Panc1 (cell line): ENCODE results near the gene NCAM1. TPM values are rescaled to one million over a fixed set of nuclear protein-coding genes. Genes with fewer than 3 reads are reported as not detected.

Source experiments
- ATAC-seq: fragments of 200-7000 bp; cut with Tn5 transposase; 2 replicates; pipeline ENCODE4 v1.9.1; 2020; ENCODE audit warnings: mild to moderate bottlenecking, moderate library complexity
- BruUV-seq: library from RNA; stranded (reverse); fragments of 400-500 nt; replicated peaks from 2 replicates; lab custom pipeline; 2021; lab: Mats Ljungman, UMichigan
- CTCF ChIA-PET: fragments of 300-600 bp; sonication (Branson Sonifier 250); formaldehyde crosslinking; loops from one replicate; lab custom pipeline; 2022; ENCODE audit warnings: antibody characterized with exemption; lab: Charles Lee
- POLR2A ChIA-PET: fragments of 300-600 bp; sonication (Branson Sonifier 250); formaldehyde crosslinking; loops from one replicate; lab custom pipeline; 2022; ENCODE audit warnings: antibody characterized with exemption; lab: Charles Lee
- DNase-seq: peaks from one replicate; pipeline ENCODE4 v3.0.0-alpha.2; 2010; ENCODE audit warnings: low read depth, low spot score
- H3K27ac ChIP-seq: 2 replicates; pipeline ENCODE4 v1.5.1; 2011; ENCODE audit warnings: mild to moderate bottlenecking, low read length, inconsistent platforms
- H3K27me3 ChIP-seq: fragments of 200-500 bp; sonication (Bioruptor generic); 2 replicates; pipeline ENCODE4 v1.6.0; 2014; ENCODE audit warnings: low read length, inconsistent platforms; ENCODE audit not compliant: control insufficient read depth, insufficient read depth
- H3K36me3 ChIP-seq: fragments of 200-500 bp; sonication (Bioruptor generic); 2 replicates; pipeline ENCODE4 v1.5.1; 2014; ENCODE audit warnings: inconsistent platforms, mild to moderate bottlenecking, low read length, moderate library complexity; ENCODE audit not compliant: control insufficient read depth, insufficient read depth
- H3K4me1 ChIP-seq: 2 replicates; pipeline ENCODE4 v1.5.1; 2011; ENCODE audit warnings: inconsistent platforms, mild to moderate bottlenecking, low read length, moderate library complexity; ENCODE audit not compliant: control insufficient read depth, insufficient read depth
- H3K4me3 ChIP-seq, 2 experiments: 2 replicates each; pipeline ENCODE4 v1.5.1; 2011 to 2012; ENCODE audit warnings: low read depth in 2 of 2, low read length in 2 of 2, mild to moderate bottlenecking in 2 of 2, inconsistent platforms in 1 of 2, moderate library complexity in 1 of 2
- H3K9me3 ChIP-seq: fragments of 200-500 bp; sonication (Bioruptor generic); 2 replicates; pipeline ENCODE4 v1.5.1; 2014; ENCODE audit warnings: low read depth, mild to moderate bottlenecking, inconsistent platforms, low read length, moderate library complexity; ENCODE audit not compliant: control insufficient read depth, insufficient read depth
- CTCF ChIP-seq: fragments of 450-650 bp; IDR thresholded peaks from 2 replicates; pipeline ENCODE4 v1.5.1; 2017; ENCODE audit warnings: mild to moderate bottlenecking
- POLR2AphosphoS5 ChIP-seq: IDR thresholded peaks from 2 replicates; pipeline ENCODE4 v1.6.1; 2012; ENCODE audit warnings: mild to moderate bottlenecking, low read depth, low read length, moderate library complexity
- REST ChIP-seq, 2 experiments: IDR thresholded peaks; 2 replicates each; pipeline ENCODE4 v1.6.1; 2011 to 2012; ENCODE audit warnings: low read depth in 2 of 2, control low read depth in 1 of 2, low read length in 1 of 2, mild to moderate bottlenecking in 1 of 2, moderate library complexity in 1 of 2; ENCODE audit not compliant: insufficient read depth in 1 of 2
- SIN3A ChIP-seq: IDR thresholded peaks from 2 replicates; pipeline ENCODE4 v1.6.1; 2012; ENCODE audit warnings: low read depth, mild to moderate bottlenecking, low read length, moderate library complexity, borderline replicate concordance; ENCODE audit not compliant: insufficient read depth
- TCF7L2 ChIP-seq: IDR thresholded peaks from 2 replicates; pipeline ENCODE4 v1.6.1; 2011; ENCODE audit warnings: mild to moderate bottlenecking, low read depth, low read length, inconsistent platforms
- in situ Hi-C: cut with HindIII; loops from 2 replicates; pipeline ENCODE4 v1.10.0; 2016; ENCODE audit warnings: low sequenced_read_pairs, low pct_unique_long_range_greater_than_20kb
- intact Hi-C: fragments of 100-400 bp; cut with micrococcal nuclease; formaldehyde crosslinking; loops from one replicate; pipeline ENCODE4 v1.10.0; 2022; ENCODE audit not compliant: unreplicated experiment
- total RNA-seq: library from RNA; stranded (reverse); gene quantifications from one replicate; pipeline ENCODE4 v1.2.1, GENCODE V29; 2021; ENCODE audit not compliant: unreplicated experiment

Gene NCAM1
- total RNA-seq, 1 experiment from 2014 or later = 0.18 TPM

GRCh38 chr11:113091481-113091780 lies 130.2 kb downstream of the NCAM1 start:
- in situ Hi-C loops = no loop called here
- no peaks in the 10 kb centered on the region for H3K9me3 ChIP-seq
- no peak for TF ChIP-seq SIN3A
- no peak for TF ChIP-seq REST (IDR thresholded peaks at IDR 0.05; ENCODE audit: insufficient read depth in 1 of 2, low read depth in 2 of 2, low read length in 1 of 2)
- no peak for TF ChIP-seq TCF7L2
- TF ChIP-seq CTCF = no peak
- no peak for TF ChIP-seq POLR2AphosphoS5
- no peaks in the 10 kb centered on the region for H3K36me3 ChIP-seq
- ChIA-PET CTCF (no interaction called here), POLR2A (no interaction called here)
- 0 out of 2 replicates have a peak, but pooled peaks cover 3% of the 10 kb centered on the region for H3K27me3 ChIP-seq
- H3K4me3 ChIP-seq = no peak overlapping the region
- no peaks in the 10 kb centered on the region for H3K4me1 ChIP-seq
- ATAC-seq (no peak), DNase-seq (no peak)
- H3K27ac ChIP-seq = no peak overlapping the region
- no TSS peak for BruUV-seq
- intact Hi-C loops = no loop called here

- ChIA-PET CTCF (no interaction called here), POLR2A (no interaction called here)
- no peak for TF ChIP-seq REST (IDR thresholded peaks at IDR 0.05; ENCODE audit: insufficient read depth in 1 of 2, low read depth in 2 of 2, low read length in 1 of 2)
- no peak for TF ChIP-seq POLR2AphosphoS5
- TF ChIP-seq CTCF = no peak
- no peak for TF ChIP-seq SIN3A
- no peak for TF ChIP-seq TCF7L2
- H3K4me3 ChIP-seq = no peak overlapping the region
- H3K4me1 ChIP-seq = no peaks in the 10 kb centered on the region
- intact Hi-C loops = no loop called here
- H3K36me3 ChIP-seq = no peaks in the 10 kb centered on the region
- in situ Hi-C loops = no loop called here
- H3K9me3 ChIP-seq = no peaks in the 10 kb centered on the region
- BruUV-seq = no TSS peak
- H3K27me3 ChIP-seq = 0 out of 2 replicates have a peak, but pooled peaks cover 2% of the 10 kb centered on the region
- ATAC-seq (no peak), DNase-seq (no peak)
- no peak overlapping the region for H3K27ac ChIP-seq
Observed at GRCh38 chr11:113096648-113097047, 135.4 kb downstream of the NCAM1 start.
